ENCODE measurements around the gene KIF25.

DNA sequence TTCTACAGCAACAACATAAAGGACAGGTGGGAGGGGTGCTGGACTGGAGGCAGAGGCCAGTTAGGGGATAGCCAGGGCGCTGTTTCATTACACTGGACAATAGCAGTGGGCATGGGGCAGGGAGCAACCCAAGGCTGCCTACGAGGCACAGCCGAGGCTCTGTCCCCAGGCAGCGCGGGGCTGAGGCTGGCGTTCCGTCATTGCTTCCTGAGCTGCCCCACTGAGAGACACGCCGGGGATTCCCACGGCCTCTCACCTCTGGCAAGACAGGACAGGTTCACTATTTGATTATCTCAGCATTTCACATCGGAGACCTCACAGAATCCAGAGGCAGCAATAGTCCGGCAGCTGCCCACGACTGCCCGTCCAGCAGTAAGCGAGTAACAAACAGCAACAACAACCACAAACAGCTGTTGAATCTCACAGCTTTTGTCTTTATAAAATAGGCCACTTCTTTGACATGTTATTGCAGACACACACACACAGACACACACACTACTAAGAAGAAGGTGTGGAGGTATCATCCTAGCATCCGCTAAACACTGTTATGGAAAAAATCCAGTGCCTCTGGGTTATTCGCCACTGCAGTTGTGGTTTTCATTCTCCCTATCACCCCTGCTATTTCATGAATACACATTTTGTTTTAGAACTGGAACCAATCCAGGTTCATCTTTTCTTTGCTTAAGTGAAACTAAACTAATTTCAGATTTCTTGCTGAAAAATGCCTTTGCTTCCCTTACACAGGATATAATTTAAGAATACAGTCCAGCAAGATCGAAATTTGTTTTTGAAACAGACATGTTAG is 19.5 kb downstream of the KIF25 start:
- TF ChIP-seq POLR2A (IDR thresholded peaks at IDR 0.05; ENCODE audit: extremely low read depth, insufficient read length) = no peak
- TF ChIP-seq, protein P1, sequence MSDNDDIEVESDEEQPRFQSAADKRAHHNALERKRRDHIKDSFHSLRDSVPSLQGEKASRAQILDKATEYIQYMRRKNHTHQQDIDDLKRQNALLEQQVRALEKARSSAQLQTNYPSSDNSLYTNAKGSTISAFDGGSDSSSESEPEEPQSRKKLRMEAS (IDR thresholded peaks at IDR 0.05; ENCODE audit: low read depth, low read length) = no peak
